CD4-positive, CD25-positive, alpha-beta regulatory T cell (primary cell): ENCODE data around the gene PRKACB. TPM values are rescaled to one million over a fixed set of nuclear protein-coding genes. Genes with fewer than 3 reads are reported as not detected.
A peak's percentile ranks its signal among the peaks of the same experiment; 100 is the strongest.

Experiments
- ATAC-seq, 2 donors: fragments of 150-1000 bp; cut with Tn5 transposase; one replicate each; pipeline ENCODE4 v1.10.0; 2021; ENCODE audit warnings: low read depth in 2 of 2, moderate number of reproducible peaks in 2 of 2, moderate library complexity in 1 of 2
- DNase-seq, 3 donors: peaks; one replicate each; pipeline versions ENCODE4 v3.0.0 to v3.0.0-alpha.2; 2012 to 2022; ENCODE audit warnings: mixed read lengths in 1 of 3
- H3K27ac ChIP-seq: one replicate; pipeline ENCODE4 v1.7.0; 2013; ENCODE audit warnings: mild to moderate bottlenecking, low read length; ENCODE audit not compliant: insufficient read depth, poor library complexity, severe bottlenecking
- H3K27me3 ChIP-seq: one replicate; pipeline ENCODE4 v1.7.0; 2013; ENCODE audit warnings: low read length; ENCODE audit not compliant: control insufficient read depth, insufficient read depth
- H3K36me3 ChIP-seq: one replicate; pipeline ENCODE4 v1.7.0; 2013; ENCODE audit warnings: mild to moderate bottlenecking, low read length, moderate library complexity; ENCODE audit not compliant: control insufficient read depth, insufficient read depth
- H3K4me1 ChIP-seq: 2 replicates; pipeline ENCODE4 v1.7.0; 2013; ENCODE audit warnings: mild to moderate bottlenecking, low read length; ENCODE audit not compliant: insufficient read depth, control insufficient read depth, poor library complexity, severe bottlenecking
- H3K4me3 ChIP-seq: one replicate; pipeline ENCODE4 v1.7.0; 2013; ENCODE audit warnings: low read depth, mild to moderate bottlenecking, low read length, moderate library complexity
- H3K9me3 ChIP-seq, 2 experiments: 1 replicate in 1 of 2; 2 replicates in 1 of 2; pipeline ENCODE4 v1.7.0; 2013; ENCODE audit warnings: low read length in 2 of 2, mild to moderate bottlenecking in 1 of 2, moderate library complexity in 1 of 2; ENCODE audit not compliant: control insufficient read depth in 2 of 2
- H3K27ac Mint-ChIP-seq, 3 donors: one replicate each; pipeline ENCODE4 v1.8.0; 2020 to 2022; ENCODE audit warnings: mild to moderate bottlenecking in 3 of 3, mixed read lengths in 3 of 3, moderate library complexity in 2 of 3
- H3K27me3 Mint-ChIP-seq: one replicate; pipeline ENCODE4 v1.8.0; 2022; ENCODE audit warnings: mild to moderate bottlenecking, mixed read lengths
- H3K36me3 Mint-ChIP-seq: one replicate; pipeline ENCODE4 v1.8.0; 2020; ENCODE audit warnings: mixed read lengths
- H3K4me1 Mint-ChIP-seq, 4 donors: one replicate each; pipeline ENCODE4 v1.8.0; 2020 to 2022; ENCODE audit warnings: mixed read lengths in 4 of 4, mild to moderate bottlenecking in 1 of 4
- H3K4me3 Mint-ChIP-seq, 4 donors: one replicate each; pipeline ENCODE4 v1.8.0; 2020 to 2022; ENCODE audit warnings: mild to moderate bottlenecking in 4 of 4, mixed read lengths in 4 of 4, moderate library complexity in 3 of 4
- H3K9me3 Mint-ChIP-seq, 7 donors: one replicate each; pipeline ENCODE4 v1.8.0; 2020 to 2022; ENCODE audit warnings: mixed read lengths in 7 of 7, mild to moderate bottlenecking in 3 of 7, moderate library complexity in 2 of 7
- polyA plus RNA-seq, 4 donors: library from polyadenylated mRNA; unstranded; fragments of 300-500 nt; fragmentation: Illumina TruSeq; gene quantifications; one replicate each; pipeline ENCODE4 v1.2.3, GENCODE V29; 2021
- total RNA-seq: library from RNA; stranded (reverse); gene quantifications from one replicate; pipeline ENCODE4 v1.2.3, GENCODE V29; 2022

Gene PRKACB
- total and polyA plus RNA-seq, 5 donors from 2014 or later = 74.0 to 99.5 (median 90.7) TPM

GRCh38 chr1:84108900-84109578, 35.0 kb upstream of the PRKACB start:
- Histone ChIP-seq H3K27me3 (peaks cover 2% of the 10 kb centered on the region), H3K27ac (no peak overlapping the region), H3K36me3 (no peaks in the 10 kb centered on the region), H3K4me1 (no peaks in the 10 kb centered on the region), H3K4me3 (no peak overlapping the region), H3K9me3 (no peaks in the 10 kb centered on the region)
- no peak for ATAC-seq
- Mint-ChIP-seq H3K36me3 (no peaks in the 10 kb centered on the region), H3K27ac (no peak overlapping the region), H3K27me3 (peaks cover 10% of the 10 kb centered on the region), H3K4me3 (no peak overlapping the region), H3K9me3 (peaks cover 0 to 7% (median 4%) of the 10 kb centered on the region in 7 donors), H3K4me1 (no peaks in the 10 kb centered on the region)
- peak in 1 of 3 donors; percentile 14 for DNase-seq

- Mint-ChIP-seq H3K27me3 (peaks cover 6% of the 10 kb centered on the region), H3K9me3 (peaks cover 0 to 7% (median 4%) of the 10 kb centered on the region in 7 donors), H3K4me3 (no peak overlapping the region), H3K36me3 (no peaks in the 10 kb centered on the region), H3K27ac (no peak overlapping the region), H3K4me1 (no peaks in the 10 kb centered on the region)
- no peaks in the 10 kb centered on the region for H3K9me3 ChIP-seq
- H3K4me1 ChIP-seq = no peaks in the 10 kb centered on the region
- H3K27me3 ChIP-seq = no peaks in the 10 kb centered on the region
- ATAC-seq = no peak
- H3K36me3 ChIP-seq = no peaks in the 10 kb centered on the region
- DNase-seq = no peak
- no peak overlapping the region for H3K4me3 ChIP-seq
- no peak overlapping the region for H3K27ac ChIP-seq
These were observed 33.4 kb upstream of the PRKACB start for GRCh38 chr1:84110629-84111028.

- no peak for ATAC-seq
- no peaks in the 10 kb centered on the region for H3K4me1 ChIP-seq
- H3K4me3 ChIP-seq = no peak overlapping the region
- no peaks in the 10 kb centered on the region for H3K36me3 ChIP-seq
- no peak overlapping the region for H3K27ac ChIP-seq
- no peaks in the 10 kb centered on the region for H3K9me3 ChIP-seq
- Mint-ChIP-seq H3K27me3 (peaks cover 35% of the 10 kb centered on the region), H3K4me3 (no peak overlapping the region), H3K36me3 (no peaks in the 10 kb centered on the region), H3K27ac (no peak overlapping the region), H3K9me3 (no peaks in the 10 kb centered on the region), H3K4me1 (peaks cover 0 to 8% (median 3%) of the 10 kb centered on the region in 4 donors)
- DNase-seq = no peak
- H3K27me3 ChIP-seq = peaks cover 7% of the 10 kb centered on the region
These were observed 27.5 kb upstream of the PRKACB start for GRCh38 chr1:84116558-84116957.

GRCh38 chr1:84117868-84118267, 26.2 kb upstream of the PRKACB start:
- H3K4me1 ChIP-seq = no peaks in the 10 kb centered on the region
- peaks cover 35% of the 10 kb centered on the region for H3K27me3 Mint-ChIP-seq
- no peak for ATAC-seq
- H3K36me3 ChIP-seq = no peaks in the 10 kb centered on the region
- no peak overlapping the region for H3K27ac Mint-ChIP-seq
- H3K27me3 ChIP-seq = peaks cover 15% of the 10 kb centered on the region
- H3K4me3 Mint-ChIP-seq = no peak overlapping the region
- no peak for DNase-seq
- peaks cover 0 to 8% (median 3%) of the 10 kb centered on the region in 4 donors for H3K4me1 Mint-ChIP-seq
- no peaks in the 10 kb centered on the region for H3K36me3 Mint-ChIP-seq
- H3K4me3 ChIP-seq = no peak overlapping the region
- no peaks in the 10 kb centered on the region for H3K9me3 Mint-ChIP-seq
- H3K9me3 ChIP-seq = no peaks in the 10 kb centered on the region
- H3K27ac ChIP-seq = no peak overlapping the region

GRCh38 chr1:84121360-84121759, 22.7 kb upstream of the PRKACB start:
- Mint-ChIP-seq H3K4me1 (peaks cover 0 to 7% (median 2%) of the 10 kb centered on the region in 4 donors), H3K4me3 (no peak overlapping the region), H3K36me3 (no peaks in the 10 kb centered on the region), H3K27me3 (peaks cover 31% of the 10 kb centered on the region), H3K9me3 (no peaks in the 10 kb centered on the region), H3K27ac (no peak overlapping the region)
- Histone ChIP-seq H3K27me3 (peaks cover 15% of the 10 kb centered on the region), H3K27ac (no peak overlapping the region), H3K4me1 (no peaks in the 10 kb centered on the region), H3K9me3 (no peaks in the 10 kb centered on the region), H3K4me3 (no peak overlapping the region), H3K36me3 (no peaks in the 10 kb centered on the region)
- ATAC-seq (no peak), DNase-seq (no peak)

GRCh38 chr1:84122780-84123382, 21.2 kb upstream of the PRKACB start:
- H3K27me3 Mint-ChIP-seq = peaks cover 27% of the 10 kb centered on the region
- peak; percentile 48 to 55 for ATAC-seq
- no peaks in the 10 kb centered on the region for H3K9me3 Mint-ChIP-seq
- H3K36me3 Mint-ChIP-seq = no peaks in the 10 kb centered on the region
- Histone ChIP-seq H3K9me3 (no peaks in the 10 kb centered on the region), H3K36me3 (no peaks in the 10 kb centered on the region), H3K27me3 (peaks cover 16% of the 10 kb centered on the region), H3K4me3 (no peak overlapping the region), H3K4me1 (no peaks in the 10 kb centered on the region), H3K27ac (no peak overlapping the region)
- no peak overlapping the region for H3K4me3 Mint-ChIP-seq
- no peaks in the 10 kb centered on the region for H3K4me1 Mint-ChIP-seq
- peak; percentile 4 to 69 (median 44) for DNase-seq
- no peak overlapping the region for H3K27ac Mint-ChIP-seq

GRCh38 chr1:84133479-84133878, 10.6 kb upstream of the PRKACB start:
- H3K27me3 Mint-ChIP-seq = peaks cover 36% of the 10 kb centered on the region
- peaks cover 5% of the 10 kb centered on the region for H3K36me3 Mint-ChIP-seq
- ATAC-seq (no peak), DNase-seq (no peak)
- Histone ChIP-seq H3K27me3 (peaks cover 9% of the 10 kb centered on the region), H3K27ac (no peak overlapping the region), H3K4me1 (no peaks in the 10 kb centered on the region), H3K4me3 (no peak overlapping the region), H3K36me3 (no peaks in the 10 kb centered on the region), H3K9me3 (no peaks in the 10 kb centered on the region)
- H3K4me1 Mint-ChIP-seq = peaks cover 0 to 15% (median 6%) of the 10 kb centered on the region in 4 donors
- H3K9me3 Mint-ChIP-seq = peaks cover 0 to 3% (median 0%) of the 10 kb centered on the region in 7 donors
- H3K27ac Mint-ChIP-seq = no peak overlapping the region
- H3K4me3 Mint-ChIP-seq = no peak overlapping the region

- H3K4me1 ChIP-seq = no peaks in the 10 kb centered on the region
- Mint-ChIP-seq H3K27me3 (peaks cover 28% of the 10 kb centered on the region), H3K4me1 (peaks cover 0 to 15% (median 6%) of the 10 kb centered on the region in 4 donors), H3K27ac (peak overlapping the region in 1 of 3 donors; percentile 39), H3K9me3 (peaks cover 0 to 5% (median 2%) of the 10 kb centered on the region in 7 donors), H3K36me3 (peaks cover 5% of the 10 kb centered on the region), H3K4me3 (no peak overlapping the region)
- H3K27ac ChIP-seq = no peak overlapping the region
- peaks cover 5% of the 10 kb centered on the region for H3K27me3 ChIP-seq
- H3K36me3 ChIP-seq = no peaks in the 10 kb centered on the region
- H3K4me3 ChIP-seq = no peak overlapping the region
- DNase-seq = no peak
- no peak for ATAC-seq
- H3K9me3 ChIP-seq = peaks cover 0 to 2% of the 10 kb centered on the region in 2 experiments
These were observed 8.7 kb upstream of the PRKACB start for GRCh38 chr1:84135341-84135740.
